Measurements from ENCODE around the gene CAMSAP3.

The CAMSAP3 gene, protein sequence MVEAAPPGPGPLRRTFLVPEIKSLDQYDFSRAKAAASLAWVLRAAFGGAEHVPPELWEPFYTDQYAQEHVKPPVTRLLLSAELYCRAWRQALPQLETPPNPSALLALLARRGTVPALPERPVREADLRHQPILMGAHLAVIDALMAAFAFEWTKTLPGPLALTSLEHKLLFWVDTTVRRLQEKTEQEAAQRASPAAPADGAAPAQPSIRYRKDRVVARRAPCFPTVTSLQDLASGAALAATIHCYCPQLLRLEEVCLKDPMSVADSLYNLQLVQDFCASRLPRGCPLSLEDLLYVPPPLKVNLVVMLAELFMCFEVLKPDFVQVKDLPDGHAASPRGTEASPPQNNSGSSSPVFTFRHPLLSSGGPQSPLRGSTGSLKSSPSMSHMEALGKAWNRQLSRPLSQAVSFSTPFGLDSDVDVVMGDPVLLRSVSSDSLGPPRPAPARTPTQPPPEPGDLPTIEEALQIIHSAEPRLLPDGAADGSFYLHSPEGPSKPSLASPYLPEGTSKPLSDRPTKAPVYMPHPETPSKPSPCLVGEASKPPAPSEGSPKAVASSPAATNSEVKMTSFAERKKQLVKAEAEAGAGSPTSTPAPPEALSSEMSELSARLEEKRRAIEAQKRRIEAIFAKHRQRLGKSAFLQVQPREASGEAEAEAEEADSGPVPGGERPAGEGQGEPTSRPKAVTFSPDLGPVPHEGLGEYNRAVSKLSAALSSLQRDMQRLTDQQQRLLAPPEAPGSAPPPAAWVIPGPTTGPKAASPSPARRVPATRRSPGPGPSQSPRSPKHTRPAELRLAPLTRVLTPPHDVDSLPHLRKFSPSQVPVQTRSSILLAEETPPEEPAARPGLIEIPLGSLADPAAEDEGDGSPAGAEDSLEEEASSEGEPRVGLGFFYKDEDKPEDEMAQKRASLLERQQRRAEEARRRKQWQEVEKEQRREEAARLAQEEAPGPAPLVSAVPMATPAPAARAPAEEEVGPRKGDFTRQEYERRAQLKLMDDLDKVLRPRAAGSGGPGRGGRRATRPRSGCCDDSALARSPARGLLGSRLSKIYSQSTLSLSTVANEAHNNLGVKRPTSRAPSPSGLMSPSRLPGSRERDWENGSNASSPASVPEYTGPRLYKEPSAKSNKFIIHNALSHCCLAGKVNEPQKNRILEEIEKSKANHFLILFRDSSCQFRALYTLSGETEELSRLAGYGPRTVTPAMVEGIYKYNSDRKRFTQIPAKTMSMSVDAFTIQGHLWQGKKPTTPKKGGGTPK

DNA sequence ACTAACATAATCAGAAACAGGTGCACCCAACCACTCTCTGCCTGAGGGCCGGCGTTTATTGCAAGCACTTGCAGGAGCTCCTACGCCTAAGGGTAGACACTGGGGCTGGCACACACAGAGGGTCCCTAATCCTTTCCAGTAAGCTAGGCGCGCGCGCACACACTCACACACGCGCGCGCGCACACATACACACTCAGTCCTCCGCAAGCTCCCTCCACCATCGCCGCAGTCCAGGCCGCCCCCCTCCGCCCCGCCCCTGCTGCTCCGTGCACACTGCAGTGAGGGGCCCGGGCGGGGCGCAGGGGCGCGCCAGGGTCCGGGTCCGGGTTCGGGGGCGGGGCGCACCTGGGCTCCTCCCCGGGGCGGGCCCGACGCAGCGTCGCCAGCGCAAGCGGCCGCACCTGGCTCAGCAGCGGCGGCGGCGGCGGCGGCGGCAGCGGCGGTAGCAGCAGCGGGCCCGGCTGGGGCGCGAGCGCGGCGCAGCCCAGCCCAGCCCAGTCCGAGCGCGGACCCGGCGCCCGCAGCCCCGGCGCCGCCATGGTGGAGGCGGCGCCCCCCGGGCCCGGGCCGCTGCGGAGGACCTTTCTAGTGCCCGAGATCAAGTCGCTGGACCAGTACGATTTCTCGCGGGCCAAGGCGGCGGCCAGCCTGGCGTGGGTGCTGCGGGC lies at the start of gene CAMSAP3:
Gene CAMSAP3 (plus strand): TSS at position 398 of the 668 bp plus-strand sequence. CDS start 140 bp downstream, at position 538.
- no peak for TF ChIP-seq ZFX (IDR thresholded peaks at IDR 0.05; ENCODE audit: borderline replicate concordance)
- TF ChIP-seq, protein P1, sequence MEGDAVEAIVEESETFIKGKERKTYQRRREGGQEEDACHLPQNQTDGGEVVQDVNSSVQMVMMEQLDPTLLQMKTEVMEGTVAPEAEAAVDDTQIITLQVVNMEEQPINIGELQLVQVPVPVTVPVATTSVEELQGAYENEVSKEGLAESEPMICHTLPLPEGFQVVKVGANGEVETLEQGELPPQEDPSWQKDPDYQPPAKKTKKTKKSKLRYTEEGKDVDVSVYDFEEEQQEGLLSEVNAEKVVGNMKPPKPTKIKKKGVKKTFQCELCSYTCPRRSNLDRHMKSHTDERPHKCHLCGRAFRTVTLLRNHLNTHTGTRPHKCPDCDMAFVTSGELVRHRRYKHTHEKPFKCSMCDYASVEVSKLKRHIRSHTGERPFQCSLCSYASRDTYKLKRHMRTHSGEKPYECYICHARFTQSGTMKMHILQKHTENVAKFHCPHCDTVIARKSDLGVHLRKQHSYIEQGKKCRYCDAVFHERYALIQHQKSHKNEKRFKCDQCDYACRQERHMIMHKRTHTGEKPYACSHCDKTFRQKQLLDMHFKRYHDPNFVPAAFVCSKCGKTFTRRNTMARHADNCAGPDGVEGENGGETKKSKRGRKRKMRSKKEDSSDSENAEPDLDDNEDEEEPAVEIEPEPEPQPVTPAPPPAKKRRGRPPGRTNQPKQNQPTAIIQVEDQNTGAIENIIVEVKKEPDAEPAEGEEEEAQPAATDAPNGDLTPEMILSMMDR (IDR thresholded peaks at IDR 0.05): no peak
- peak within 1 kb of the TSS; percentile 83 for H3K27ac ChIP-seq

DNA sequence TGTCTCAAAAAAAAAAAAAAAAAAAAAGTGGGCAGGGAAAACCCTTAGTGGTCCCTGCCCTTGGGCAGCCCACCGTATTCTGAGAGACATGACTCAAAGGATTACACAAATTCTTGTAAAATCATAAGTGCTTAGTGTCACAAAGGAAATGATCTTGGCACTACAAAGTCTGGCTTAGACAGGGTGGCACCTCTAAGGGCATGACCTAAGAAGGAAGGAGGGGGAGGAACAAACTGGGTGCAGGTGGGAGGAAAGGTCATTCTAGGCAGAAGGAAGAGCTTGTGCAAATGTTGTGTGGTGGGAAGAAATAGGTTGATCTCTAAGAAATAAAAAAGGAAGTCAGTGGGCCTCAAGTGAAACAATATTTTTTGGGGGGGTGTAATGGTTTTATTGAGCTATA lies 49.8 kb upstream of the CAMSAP3 start:
- no peak overlapping the region for H3K27ac ChIP-seq
- TF ChIP-seq, protein P1 (IDR thresholded peaks at IDR 0.05): no peak
- no peak for TF ChIP-seq ZFX (IDR thresholded peaks at IDR 0.05; ENCODE audit: borderline replicate concordance)

DNA sequence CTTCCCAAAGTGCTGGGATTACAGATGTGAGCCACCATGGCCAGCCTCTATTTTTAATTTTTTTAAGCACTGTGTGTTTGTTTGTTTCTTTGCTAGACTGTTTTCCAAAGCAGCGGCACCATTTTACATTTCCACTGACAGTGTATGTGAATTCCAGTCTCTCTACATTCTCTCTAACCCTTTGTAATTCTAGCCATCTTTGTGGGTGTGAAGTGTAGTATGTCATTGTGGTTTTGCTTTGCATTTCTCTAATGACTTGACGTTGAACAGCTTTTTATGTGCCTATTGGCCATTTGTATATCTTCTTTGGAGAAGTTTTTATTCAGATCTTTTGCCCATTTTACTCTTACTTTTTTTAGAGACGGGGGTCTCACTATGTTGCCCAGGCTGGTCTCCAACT lies 48.5 kb upstream of the CAMSAP3 start:
- H3K27ac ChIP-seq: no peak overlapping the region
- no peak for TF ChIP-seq ZFX (IDR thresholded peaks at IDR 0.05; ENCODE audit: borderline replicate concordance)
- TF ChIP-seq, protein P1 (IDR thresholded peaks at IDR 0.05): no peak

DNA sequence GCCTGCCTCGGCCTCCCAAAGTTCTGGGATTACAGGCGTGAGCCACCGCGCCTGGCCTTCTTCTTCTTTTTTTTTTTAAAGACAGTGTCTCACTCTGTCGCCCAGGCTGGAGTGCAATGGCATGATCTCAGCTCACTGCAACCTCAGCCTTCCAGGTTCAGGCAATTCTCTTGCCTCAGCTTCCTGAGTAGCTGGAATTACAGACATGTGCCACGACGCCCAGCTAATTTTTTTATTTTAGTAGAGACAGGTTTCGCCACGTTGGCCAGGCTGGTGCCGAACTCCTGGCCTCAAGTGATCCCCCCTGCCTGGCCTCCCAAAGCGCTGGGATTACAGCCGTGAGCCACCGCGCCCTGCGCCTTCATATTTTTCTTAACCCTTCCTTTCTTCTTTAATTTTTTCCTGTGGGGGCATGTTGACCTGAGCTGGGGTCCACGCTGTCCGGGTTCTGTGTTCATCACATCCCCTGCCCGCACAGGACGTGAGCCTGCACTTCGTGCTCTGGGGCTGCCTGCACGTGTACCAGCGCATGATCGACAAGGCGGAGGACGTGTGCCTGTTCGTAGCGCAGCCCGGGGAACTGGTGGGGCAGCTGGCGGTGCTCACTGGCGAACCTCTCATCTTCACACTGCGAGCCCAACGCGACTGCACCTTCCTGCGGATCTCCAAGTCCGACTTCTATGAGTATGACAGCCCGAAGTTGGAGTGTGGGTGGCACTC lies 46.1 kb upstream of the CAMSAP3 start:
- no peak for TF ChIP-seq ZFX (IDR thresholded peaks at IDR 0.05; ENCODE audit: borderline replicate concordance)
- TF ChIP-seq, protein P1 (IDR thresholded peaks at IDR 0.05): no peak
- H3K27ac ChIP-seq: no peak overlapping the region

DNA sequence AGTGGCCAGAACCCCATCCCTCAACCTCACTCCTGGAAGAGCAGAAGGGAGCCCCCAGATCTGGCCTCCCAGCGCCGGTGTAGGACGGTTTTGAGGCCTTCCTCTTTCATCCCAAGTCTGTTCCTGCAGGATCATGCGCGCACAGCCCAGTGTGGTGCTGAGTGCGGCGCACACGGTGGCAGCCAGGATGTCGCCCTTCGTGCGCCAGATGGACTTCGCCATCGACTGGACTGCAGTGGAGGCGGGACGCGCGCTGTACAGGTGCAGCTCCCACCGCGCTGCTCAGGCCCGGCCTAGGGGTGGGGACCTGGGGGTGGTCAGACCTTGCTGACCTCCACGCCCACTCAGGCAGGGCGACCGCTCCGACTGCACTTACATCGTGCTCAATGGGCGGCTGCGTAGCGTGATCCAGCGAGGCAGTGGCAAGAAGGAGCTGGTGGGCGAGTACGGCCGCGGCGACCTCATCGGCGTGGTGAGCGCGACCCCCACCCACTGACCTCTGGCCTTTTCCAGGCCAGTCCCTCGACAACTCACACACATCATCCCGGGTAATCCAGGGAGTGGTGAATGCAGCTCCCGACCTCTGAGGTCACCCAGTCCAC lies 45.4 kb upstream of the CAMSAP3 start:
- no peak overlapping the region for H3K27ac ChIP-seq
- no peak for TF ChIP-seq ZFX (IDR thresholded peaks at IDR 0.05; ENCODE audit: borderline replicate concordance)
- TF ChIP-seq, protein P1 (IDR thresholded peaks at IDR 0.05): no peak
